ENCODE results near the gene CCDC85A.

CCDC85A gene

DNA sequence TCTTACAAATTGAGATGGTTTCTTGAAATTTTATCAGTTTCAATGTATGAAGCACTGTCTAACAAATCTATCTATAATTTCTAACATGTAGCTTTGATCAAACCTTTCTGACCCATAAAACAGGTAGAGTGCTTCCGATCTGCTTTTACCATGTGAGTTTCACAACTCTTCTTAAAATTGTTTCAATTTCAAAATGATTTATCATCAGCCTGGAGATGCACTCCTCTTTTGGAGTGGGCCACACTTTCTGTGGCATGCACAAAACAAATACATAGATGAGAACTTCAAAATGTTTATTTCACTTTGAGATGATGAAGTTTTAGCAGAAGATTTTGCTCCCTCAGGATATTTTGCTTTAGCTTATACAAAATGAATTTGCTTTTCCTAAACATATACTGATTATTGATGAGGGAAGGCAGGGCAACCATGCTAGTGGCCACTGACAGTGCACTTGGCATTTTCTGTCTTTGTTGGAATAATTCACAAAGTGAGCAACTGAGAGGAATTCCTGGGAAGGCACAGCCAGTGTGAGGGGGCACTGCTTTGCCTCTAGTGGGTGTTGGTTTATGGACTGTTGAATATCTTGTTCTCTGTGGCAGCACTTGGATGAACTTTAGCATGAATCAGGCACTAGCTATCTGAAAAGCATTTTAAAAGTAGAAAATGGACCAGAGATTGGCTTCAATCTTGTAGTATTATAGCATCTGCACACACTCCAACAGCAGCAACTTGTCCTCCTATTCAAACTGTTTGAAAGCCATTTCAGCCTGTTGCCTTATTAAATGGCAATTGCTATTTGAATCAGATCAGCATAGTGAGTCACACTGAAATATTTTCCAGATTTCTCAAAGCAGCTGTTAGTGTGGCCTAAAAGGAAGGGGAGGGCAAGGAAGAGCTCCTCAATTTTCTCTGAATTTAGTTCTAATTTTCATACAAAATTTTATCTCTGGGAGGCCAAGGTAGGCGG is 193.2 kb downstream of the CCDC85A start:
- DNase-seq: no peak

DNA sequence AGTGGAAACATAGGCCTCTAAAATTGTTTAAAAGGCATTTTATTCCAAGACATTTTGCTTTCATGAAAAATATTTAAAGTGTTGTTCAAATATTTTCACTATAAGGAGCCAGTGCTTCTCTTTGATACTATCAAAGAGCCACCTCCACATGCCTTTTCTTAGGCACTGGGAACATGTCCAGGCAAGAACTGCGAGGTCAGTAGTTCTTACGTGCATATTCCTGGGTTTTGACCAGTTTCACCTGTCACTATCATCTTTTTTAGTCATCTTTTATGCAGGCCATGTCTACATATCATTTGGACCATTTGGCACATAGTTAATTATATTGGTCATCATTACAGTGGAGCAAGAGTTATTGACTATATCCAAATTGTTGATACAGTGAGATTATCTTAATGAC is 195.3 kb downstream of the CCDC85A start:
- no peak for DNase-seq

GRCh38 chr2:56380861-56381260 is 197.1 kb downstream of the CCDC85A start:
- DNase-seq: no peak

DNA sequence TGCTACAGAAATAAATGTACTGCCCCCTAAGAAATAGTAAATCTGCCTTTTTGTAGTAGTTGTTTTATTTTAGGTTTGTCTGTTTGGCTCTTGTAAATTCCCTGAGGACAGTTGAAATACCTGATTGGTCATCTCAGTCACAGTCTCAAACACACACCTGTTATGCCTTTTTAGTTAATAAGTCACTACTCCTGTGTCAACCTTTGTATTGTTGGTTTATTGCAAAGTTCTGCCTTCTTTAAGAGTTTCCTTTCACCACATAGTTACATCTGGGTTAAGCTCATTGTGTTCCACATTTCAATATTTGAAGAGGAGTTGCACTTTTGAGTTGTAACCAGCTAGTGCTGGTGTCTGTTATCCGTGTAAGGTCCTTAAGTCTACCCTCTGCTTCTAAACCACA is 198.7 kb downstream of the CCDC85A start:
- no peak for DNase-seq

DNA sequence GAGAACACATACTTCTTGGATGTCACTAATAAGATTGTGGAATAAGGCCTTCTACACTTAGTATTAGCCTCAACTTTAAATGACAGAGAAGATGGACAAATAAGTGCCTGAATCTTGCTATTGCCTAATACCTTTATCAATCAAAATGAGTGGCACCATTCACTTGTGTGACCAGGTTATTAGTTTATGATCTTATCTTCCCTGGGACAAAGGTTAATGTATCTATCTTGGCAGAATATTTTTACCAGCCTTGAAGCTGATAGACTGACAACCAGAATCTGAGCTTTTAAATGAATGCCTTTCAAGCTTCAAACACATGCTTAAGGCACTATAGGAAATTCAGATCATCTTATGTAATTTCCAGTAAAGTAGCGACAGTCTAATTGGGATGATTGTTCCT is 202.9 kb downstream of the CCDC85A start:
- no peak for DNase-seq

GRCh38 chr2:56390644-56391043 is 206.9 kb downstream of the CCDC85A start:
- DNase-seq: no peak

DNA sequence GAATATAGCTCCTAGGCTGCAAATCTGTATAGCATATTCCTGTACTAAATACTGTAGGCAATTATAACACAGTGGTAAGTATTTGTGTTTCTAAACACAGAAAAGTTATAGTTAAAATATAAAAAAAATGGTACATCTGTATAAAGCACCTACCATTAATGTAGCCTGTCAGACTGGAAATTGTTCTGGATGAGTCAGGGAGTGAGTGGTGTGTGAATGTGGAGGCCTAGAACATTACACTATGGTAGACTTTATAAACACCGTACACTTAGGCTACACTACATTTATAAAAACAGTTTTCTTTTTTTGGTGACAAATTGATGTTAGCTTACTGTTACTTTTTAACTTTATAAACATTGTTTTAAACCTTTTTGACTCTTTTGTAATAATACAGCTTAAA is 226.3 kb downstream of the CCDC85A start:
- DNase-seq: no peak

GRCh38 chr2:56416500-56417176 is 232.8 kb downstream of the CCDC85A start:
- no peak for DNase-seq
